ENCODE data around the gene EXOC7. TPM values are rescaled to one million over a fixed set of nuclear protein-coding genes. Genes with fewer than 3 reads are reported as not detected.

EXOC7 gene
- total and polyA plus RNA-seq, 2 experiments from 2014 or later, result 134 to 166 TPM

DNA sequence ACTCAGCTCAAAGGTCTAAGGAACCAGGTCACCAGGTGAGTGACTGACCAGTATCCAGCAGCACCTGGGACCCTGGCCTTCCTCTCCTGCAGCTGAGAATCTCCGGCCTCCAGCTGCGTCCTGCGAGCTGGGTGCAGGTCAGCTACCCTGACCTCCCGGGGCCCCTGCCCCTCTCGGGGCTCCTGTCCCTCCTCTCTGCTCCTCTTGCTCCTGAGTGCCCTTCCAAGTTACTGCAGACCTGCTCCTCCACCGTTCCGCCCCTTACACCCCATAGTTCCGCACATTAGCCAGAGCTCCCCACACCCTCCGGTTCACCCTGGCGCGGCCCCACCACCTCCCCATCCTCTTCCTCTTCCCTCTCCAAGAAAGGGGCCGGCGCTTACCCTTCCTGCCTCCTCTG lies 26.9 kb upstream of the EXOC7 start:
- no peak for DNase-seq (ENCODE audit: low read depth in 1 of 2, low spot score in 1 of 2)
- no peaks in the 10 kb centered on the region for H3K36me3 ChIP-seq
- no peaks in the 10 kb centered on the region for H3K4me1 ChIP-seq (ENCODE audit: low read depth)
- no peak overlapping the region for H3K27ac ChIP-seq
- H3K9me3 ChIP-seq (ENCODE audit: low read depth), result no peaks in the 10 kb centered on the region
- peaks cover 70% of the 10 kb centered on the region for H3K27me3 ChIP-seq
- H3K4me3 ChIP-seq, result no peak overlapping the region
- no peak for TF ChIP-seq CTCF (IDR thresholded peaks at IDR 0.05; ENCODE audit: low read depth, low read length)

- Histone ChIP-seq H3K4me1 (ENCODE audit: low read depth) (no peaks in the 10 kb centered on the region), H3K27ac (no peak overlapping the region), H3K4me3 (no peak overlapping the region), H3K27me3 (peaks cover 24% of the 10 kb centered on the region), H3K36me3 (no peaks in the 10 kb centered on the region), H3K9me3 (ENCODE audit: low read depth) (no peaks in the 10 kb centered on the region)
- no peak for DNase-seq (ENCODE audit: low read depth in 1 of 2, low spot score in 1 of 2)
- no peak for TF ChIP-seq CTCF (IDR thresholded peaks at IDR 0.05; ENCODE audit: low read depth, low read length)
Measured at GRCh38 chr17:76125922-76126321, 22.3 kb upstream of the EXOC7 start.

DNA sequence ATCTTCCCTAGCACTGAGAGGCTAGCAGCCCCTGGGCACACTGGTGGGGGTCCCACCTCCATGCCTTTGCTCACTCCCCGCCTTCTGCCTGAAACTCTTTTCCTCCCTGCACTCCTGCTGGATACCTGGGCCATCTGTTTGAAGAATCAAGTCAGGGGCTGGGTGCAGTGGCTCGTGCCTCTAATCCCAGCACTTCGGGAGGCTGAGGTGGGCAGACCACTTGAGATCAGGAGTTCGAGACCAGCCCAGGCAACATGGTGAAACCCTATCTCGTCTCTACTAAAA lies 21.7 kb upstream of the EXOC7 start:
- Histone ChIP-seq H3K27ac (no peak overlapping the region), H3K36me3 (no peaks in the 10 kb centered on the region), H3K4me1 (ENCODE audit: low read depth) (no peaks in the 10 kb centered on the region), H3K9me3 (ENCODE audit: low read depth) (no peaks in the 10 kb centered on the region), H3K4me3 (no peak overlapping the region), H3K27me3 (peaks cover 19% of the 10 kb centered on the region)
- TF ChIP-seq CTCF (IDR thresholded peaks at IDR 0.05; ENCODE audit: low read depth, low read length), result no peak
- no peak for DNase-seq (ENCODE audit: low read depth in 1 of 2, low spot score in 1 of 2)

GRCh38 chr17:76124582-76125390 lies 21.2 kb upstream of the EXOC7 start:
- no peaks in the 10 kb centered on the region for H3K4me1 ChIP-seq (ENCODE audit: low read depth)
- H3K27ac ChIP-seq, result no peak overlapping the region
- no peak for DNase-seq (ENCODE audit: low read depth in 1 of 2, low spot score in 1 of 2)
- H3K4me3 ChIP-seq, result no peak overlapping the region
- H3K36me3 ChIP-seq, result no peaks in the 10 kb centered on the region
- TF ChIP-seq CTCF (IDR thresholded peaks at IDR 0.05; ENCODE audit: low read depth, low read length), result peak; percentile 41
- H3K9me3 ChIP-seq (ENCODE audit: low read depth), result no peaks in the 10 kb centered on the region
- H3K27me3 ChIP-seq, result peaks cover 13% of the 10 kb centered on the region

DNA sequence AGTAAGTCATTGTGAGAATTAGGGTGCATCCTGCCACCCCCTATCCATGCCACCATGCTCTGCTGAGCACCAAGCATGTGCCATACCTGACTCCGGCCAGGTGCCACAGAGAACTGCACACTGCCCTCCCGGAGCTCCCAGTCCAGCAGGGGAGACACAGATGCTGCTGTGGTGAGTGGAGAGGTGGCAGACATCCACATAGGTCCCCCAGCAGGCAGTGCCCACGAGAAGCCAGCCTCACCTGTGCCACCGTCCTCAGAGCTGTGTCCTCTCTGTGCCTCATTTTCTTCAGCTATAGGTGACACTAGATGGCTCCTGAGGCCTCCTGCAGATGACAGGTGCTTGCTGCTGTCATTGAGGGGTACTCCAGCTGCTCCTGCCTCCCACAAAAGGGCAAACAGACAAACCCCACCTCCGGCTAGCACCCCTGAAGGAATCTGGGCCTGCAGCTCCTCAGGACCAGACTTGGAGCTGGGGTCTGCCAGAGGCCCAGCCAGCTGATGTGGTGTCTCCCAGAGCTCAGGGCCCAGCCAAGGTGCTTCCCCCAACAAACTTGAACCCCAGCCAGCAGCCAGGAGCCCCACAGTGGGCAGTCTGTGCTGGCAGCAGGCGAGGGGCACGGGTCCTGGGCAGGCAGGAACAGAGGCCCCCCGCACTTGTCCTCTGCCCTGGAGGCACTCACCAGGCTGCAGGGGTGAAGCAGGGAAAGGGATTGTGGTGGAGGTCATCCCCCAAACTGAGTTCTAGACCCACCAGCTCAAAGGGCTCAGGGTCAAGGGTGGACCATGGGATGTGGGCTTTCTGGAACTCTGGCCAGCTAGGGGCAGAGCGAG lies 20.4 kb upstream of the EXOC7 start:
- no peaks in the 10 kb centered on the region for H3K4me1 ChIP-seq (ENCODE audit: low read depth)
- no peak for TF ChIP-seq CTCF (IDR thresholded peaks at IDR 0.05; ENCODE audit: low read depth, low read length)
- no peak for DNase-seq (ENCODE audit: low read depth in 1 of 2, low spot score in 1 of 2)
- H3K36me3 ChIP-seq, result no peaks in the 10 kb centered on the region
- no peak overlapping the region for H3K27ac ChIP-seq
- H3K27me3 ChIP-seq, result peaks cover 8% of the 10 kb centered on the region
- H3K4me3 ChIP-seq, result no peak overlapping the region
- H3K9me3 ChIP-seq (ENCODE audit: low read depth), result no peaks in the 10 kb centered on the region
